HG03565 (cell line): ENCODE measurements around the gene HIRA.

ENCODE experiments used
- ATAC-seq: cut with Tn5 transposase; IDR thresholded peaks from one replicate; pipeline ENCODE4 v1.9.1; 2021; ENCODE audit warnings: mild to moderate bottlenecking, moderate library complexity; ENCODE audit not compliant: unreplicated experiment

Gene HIRA

GRCh38 chr22:19358703-19359553 is 72.6 kb downstream of the HIRA start:
- ATAC-seq, result no peak

- ATAC-seq, result no peak
Observed at GRCh38 chr22:19358195-19358594, 73.3 kb downstream of the HIRA start.

- ATAC-seq, result no peak
Observed at GRCh38 chr22:19357270-19358105, 74.0 kb downstream of the HIRA start.

GRCh38 chr22:19356708-19357269 is 74.7 kb downstream of the HIRA start:
- no peak for ATAC-seq

GRCh38 chr22:19355413-19356157 is 75.9 kb downstream of the HIRA start:
- no peak for ATAC-seq

GRCh38 chr22:19354201-19354600 is 77.3 kb downstream of the HIRA start:
- no peak for ATAC-seq

GRCh38 chr22:19353363-19354131 is 78.0 kb downstream of the HIRA start:
- ATAC-seq, result no peak

- ATAC-seq, result no peak
Observed at GRCh38 chr22:19352766-19353165, 78.8 kb downstream of the HIRA start.

GRCh38 chr22:19352217-19352616 is 79.3 kb downstream of the HIRA start:
- ATAC-seq, result no peak

GRCh38 chr22:19351604-19352003 is 79.9 kb downstream of the HIRA start:
- ATAC-seq, result no peak

- no peak for ATAC-seq
Observed at GRCh38 chr22:19350947-19351346, 80.6 kb downstream of the HIRA start.

- ATAC-seq, result no peak
Observed at GRCh38 chr22:19350476-19350859, 81.1 kb downstream of the HIRA start.

- no peak for ATAC-seq
Observed at GRCh38 chr22:19349778-19350475, 81.6 kb downstream of the HIRA start.

GRCh38 chr22:19346677-19347265 is 84.8 kb downstream of the HIRA start:
- no peak for ATAC-seq

GRCh38 chr22:19344420-19344819 is 87.1 kb downstream of the HIRA start:
- no peak for ATAC-seq

- ATAC-seq, result no peak
Observed at GRCh38 chr22:19343470-19343869, 88.1 kb downstream of the HIRA start.

GRCh38 chr22:19341500-19341899 is 90.0 kb downstream of the HIRA start:
- no peak for ATAC-seq

- ATAC-seq, result no peak
Observed at GRCh38 chr22:19337137-19337536, 94.4 kb downstream of the HIRA start.
